ENCODE data around the gene UTY.

The UTY gene

DNA sequence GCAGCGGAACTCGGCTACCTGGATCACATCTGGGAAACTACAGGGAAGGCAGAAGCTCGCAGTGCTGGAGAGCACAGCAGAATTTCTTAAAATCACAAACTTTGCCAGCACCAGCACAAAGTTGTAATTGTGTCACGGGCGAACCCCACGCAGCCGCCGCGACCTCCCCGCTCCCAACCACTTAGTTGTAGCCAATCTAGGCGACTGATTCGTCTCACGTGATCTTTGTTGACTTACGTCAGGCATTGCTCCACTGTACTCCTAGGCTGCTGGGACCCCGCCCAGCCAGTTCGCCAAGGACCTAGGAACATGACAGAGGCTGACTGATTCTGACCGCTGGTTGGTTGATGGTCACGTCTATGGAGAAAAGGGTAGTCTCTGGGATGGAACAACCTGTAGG is at the start of gene UTY:
Gene UTY, minus strand, starts transcription at position 206 of the 400 bp plus-strand sequence. CDS start 368 bp downstream, outside the sequence.
- no peak for DNase-seq (ENCODE audit: extremely low read depth, low read depth)
- TF ChIP-seq, protein P1, sequence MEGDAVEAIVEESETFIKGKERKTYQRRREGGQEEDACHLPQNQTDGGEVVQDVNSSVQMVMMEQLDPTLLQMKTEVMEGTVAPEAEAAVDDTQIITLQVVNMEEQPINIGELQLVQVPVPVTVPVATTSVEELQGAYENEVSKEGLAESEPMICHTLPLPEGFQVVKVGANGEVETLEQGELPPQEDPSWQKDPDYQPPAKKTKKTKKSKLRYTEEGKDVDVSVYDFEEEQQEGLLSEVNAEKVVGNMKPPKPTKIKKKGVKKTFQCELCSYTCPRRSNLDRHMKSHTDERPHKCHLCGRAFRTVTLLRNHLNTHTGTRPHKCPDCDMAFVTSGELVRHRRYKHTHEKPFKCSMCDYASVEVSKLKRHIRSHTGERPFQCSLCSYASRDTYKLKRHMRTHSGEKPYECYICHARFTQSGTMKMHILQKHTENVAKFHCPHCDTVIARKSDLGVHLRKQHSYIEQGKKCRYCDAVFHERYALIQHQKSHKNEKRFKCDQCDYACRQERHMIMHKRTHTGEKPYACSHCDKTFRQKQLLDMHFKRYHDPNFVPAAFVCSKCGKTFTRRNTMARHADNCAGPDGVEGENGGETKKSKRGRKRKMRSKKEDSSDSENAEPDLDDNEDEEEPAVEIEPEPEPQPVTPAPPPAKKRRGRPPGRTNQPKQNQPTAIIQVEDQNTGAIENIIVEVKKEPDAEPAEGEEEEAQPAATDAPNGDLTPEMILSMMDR (IDR thresholded peaks at IDR 0.05; ENCODE audit: low read depth, low read length), result no peak

DNA sequence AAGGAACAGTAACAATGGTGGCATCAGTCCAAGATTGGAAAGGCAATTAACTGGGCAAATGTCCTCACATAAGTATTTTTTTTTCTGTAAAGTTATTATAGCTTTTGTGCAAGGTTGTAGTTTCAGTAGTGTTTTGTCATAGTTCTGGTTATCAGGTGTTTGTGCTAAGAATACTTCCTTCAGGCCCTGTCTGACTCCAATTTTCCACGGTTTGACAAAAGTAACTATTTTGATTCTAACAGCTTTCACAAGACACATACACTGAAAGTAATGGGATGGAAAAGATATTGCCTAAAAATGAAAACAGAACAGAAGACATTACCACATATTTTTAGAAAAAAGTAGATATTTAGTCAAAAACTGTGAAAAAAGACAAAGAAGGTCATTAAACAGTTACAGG is 40.6 kb upstream of the UTY start:
- DNase-seq (ENCODE audit: extremely low read depth, low read depth), result no peak
- TF ChIP-seq, protein P1 (IDR thresholded peaks at IDR 0.05; ENCODE audit: low read depth, low read length), result no peak

DNA sequence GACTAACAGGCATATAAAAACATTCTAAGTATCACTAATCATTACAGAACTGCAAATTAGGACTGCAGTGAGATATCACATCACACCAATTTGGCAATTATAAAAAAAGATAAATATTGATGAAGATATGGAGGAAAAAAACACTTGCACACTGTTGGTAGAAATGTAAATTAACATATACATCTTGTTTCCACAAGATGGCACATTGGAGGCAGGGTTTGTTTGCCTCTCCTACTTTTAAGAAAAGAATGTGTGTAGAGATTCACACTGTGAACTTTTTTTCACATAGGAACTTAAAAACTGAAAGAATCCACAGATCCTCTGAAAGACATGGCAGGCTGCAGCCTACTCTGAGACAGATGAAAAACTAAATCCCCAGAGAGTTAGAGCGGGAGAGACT is 21.4 kb upstream of the UTY start:
- no peak for DNase-seq (ENCODE audit: extremely low read depth, low read depth)
- TF ChIP-seq, protein P1 (IDR thresholded peaks at IDR 0.05; ENCODE audit: low read depth, low read length), result no peak

DNA sequence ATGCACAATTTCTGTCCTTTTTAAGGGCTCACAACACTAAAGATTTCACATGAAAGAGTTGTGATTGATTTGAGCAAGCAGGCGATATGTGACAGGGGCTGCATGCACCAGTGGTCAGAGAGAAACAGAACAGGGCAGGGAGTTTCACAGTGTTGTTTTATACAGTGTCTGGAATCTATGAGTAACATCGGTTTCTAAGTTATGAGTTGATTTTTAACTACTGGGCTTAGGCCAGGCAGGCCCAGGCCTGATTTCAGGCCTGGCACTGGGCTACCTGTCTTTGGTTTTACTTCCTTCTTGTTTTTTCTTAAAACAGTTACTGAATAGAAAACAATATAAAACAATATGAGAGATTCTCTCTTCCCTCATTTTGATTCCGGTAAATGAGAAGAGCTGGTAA is 13.9 kb upstream of the UTY start:
- TF ChIP-seq, protein P1 (IDR thresholded peaks at IDR 0.05; ENCODE audit: low read depth, low read length), result no peak
- no peak for DNase-seq (ENCODE audit: extremely low read depth, low read depth)

DNA sequence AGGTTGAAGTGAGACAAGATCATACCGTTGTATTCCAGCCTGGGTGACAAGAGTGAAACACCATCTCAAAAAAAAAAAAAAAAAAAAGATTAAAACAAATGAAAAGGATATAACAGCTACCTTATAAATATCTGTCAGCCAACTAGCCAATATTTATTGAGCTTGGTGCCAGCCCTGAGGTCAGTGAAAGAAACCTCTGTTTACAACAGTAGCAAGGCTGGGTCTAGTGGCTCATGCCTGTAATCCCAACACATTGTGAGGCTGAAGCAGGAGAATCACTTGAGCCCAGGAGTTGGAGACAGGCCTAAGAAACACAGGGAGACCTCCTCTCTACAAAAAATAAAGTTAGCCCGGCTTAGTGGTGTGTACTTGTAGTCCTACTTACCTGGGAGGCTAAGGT is 12.6 kb upstream of the UTY start:
- TF ChIP-seq, protein P1 (IDR thresholded peaks at IDR 0.05; ENCODE audit: low read depth, low read length), result no peak
- DNase-seq (ENCODE audit: extremely low read depth, low read depth), result no peak

DNA sequence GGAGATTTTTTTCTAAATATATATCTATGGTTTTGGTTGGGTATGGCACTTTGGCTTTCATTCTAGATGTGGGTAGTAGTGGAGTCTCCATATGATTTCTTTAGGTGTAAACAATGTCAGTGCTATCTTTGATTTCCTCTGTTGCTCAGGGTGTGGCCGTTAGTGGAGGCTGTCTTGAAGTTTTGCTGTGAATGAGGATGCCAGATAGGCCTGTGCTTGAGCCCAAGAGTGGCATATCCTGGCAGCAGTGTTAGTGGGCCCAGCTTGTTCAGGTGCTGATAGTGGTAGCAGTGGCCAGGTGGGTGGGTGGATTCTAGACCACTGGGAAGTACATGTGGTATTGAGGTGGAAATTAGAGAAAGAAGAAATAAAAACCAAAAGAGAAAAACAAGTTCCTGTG is 8.9 kb upstream of the UTY start:
- TF ChIP-seq, protein P1 (IDR thresholded peaks at IDR 0.05; ENCODE audit: low read depth, low read length), result no peak
- no peak for DNase-seq (ENCODE audit: extremely low read depth, low read depth)

DNA sequence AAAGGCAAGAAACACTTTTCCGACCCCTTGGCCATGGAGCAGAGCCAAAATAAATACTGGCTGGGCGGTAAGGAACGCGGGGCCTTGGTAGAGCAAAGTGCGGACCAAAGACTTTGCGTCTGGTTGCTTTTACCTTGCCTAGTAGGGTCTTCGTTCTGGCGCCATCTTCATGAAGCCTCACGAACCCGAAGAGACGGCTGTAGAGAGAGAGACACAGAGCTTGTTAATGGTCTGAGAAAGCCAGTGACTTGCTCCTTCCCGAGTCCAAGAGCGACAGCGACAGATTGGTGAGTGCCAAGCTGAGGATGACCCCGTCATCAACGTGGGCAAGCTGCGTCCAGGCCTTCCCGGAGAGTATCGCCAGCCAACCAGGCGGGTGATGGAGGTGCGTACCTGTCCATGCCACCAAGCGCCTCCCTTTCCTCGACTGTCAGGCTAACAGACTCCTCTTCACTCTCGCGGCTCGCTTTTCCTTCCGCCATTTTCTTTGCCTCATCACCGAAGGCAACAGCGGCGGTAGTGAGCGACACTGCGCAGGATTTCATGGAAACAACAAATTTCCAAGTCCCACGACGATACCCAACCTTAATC is 617 bp downstream of the UTY start:
- TF ChIP-seq, protein P1 (IDR thresholded peaks at IDR 0.05; ENCODE audit: low read depth, low read length), result no peak
- DNase-seq (ENCODE audit: extremely low read depth, low read depth), result no peak

Measured in AG09319 (cell line).